ENCODE results near the gene CBY2. TPM values are rescaled to one million over a fixed set of nuclear protein-coding genes. Genes with fewer than 3 reads are reported as not detected.
A peak's percentile ranks its signal among the peaks of the same experiment; 100 is the strongest.

Gene CBY2
- total and polyA plus RNA-seq, 4 donors: not detected

DNA sequence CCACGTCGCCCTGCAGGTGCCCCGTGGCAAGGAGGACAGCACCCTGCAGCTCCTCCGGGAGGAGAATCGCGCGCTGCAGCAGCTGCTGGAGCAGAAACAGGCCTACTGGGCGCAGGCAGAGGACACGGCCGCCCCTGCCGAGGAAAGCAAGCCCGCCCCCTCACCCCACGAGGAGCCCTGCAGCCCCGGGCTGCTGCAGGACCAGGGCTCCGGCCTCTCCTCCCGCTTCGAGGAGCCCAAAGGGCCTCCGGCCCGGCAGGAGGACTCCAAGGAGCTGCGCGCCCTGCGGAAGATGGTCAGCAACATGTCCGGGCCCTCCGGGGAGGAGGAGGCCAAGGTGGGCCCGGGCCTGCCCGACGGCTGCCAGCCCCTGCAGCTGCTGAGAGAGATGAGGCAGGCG is 11.6 kb downstream of the CBY2 start:
- 97% methylated on average over 25 to 28 of the region's 28 CpGs for WGBS, 2 donors
- H3K9me3 ChIP-seq (ENCODE audit: control insufficient read depth in 4 of 4, insufficient read depth in 3 of 4, low read length in 3 of 4): peaks cover 0 to 3% (median 0%) of the 10 kb centered on the region in 4 donors
- no peaks in the 10 kb centered on the region for H3K27me3 ChIP-seq (ENCODE audit: control insufficient read depth in 3 of 3, insufficient read depth in 3 of 3, low read length in 2 of 3)
- ATAC-seq (ENCODE audit: insufficient read depth, low FRiP score): no peak
- peaks cover 0 to 10% (median 0%) of the 10 kb centered on the region in 5 donors for H3K4me1 ChIP-seq (ENCODE audit: control insufficient read depth in 5 of 5, insufficient read depth in 5 of 5, low read length in 5 of 5)
- no peaks in the 10 kb centered on the region for H3K36me3 ChIP-seq (ENCODE audit: control insufficient read depth in 4 of 4, insufficient read depth in 4 of 4, low read length in 4 of 4)
- no peak for DNase-seq
- H3K4me3 ChIP-seq: no peak overlapping the region
- H3K9ac ChIP-seq (ENCODE audit: insufficient read depth in 1 of 2, low read length in 2 of 2): no peak overlapping the region
- no peak overlapping the region for H3K27ac ChIP-seq (ENCODE audit: low read depth in 1 of 2, low read length in 1 of 2)
- TF ChIP-seq, protein P1, sequence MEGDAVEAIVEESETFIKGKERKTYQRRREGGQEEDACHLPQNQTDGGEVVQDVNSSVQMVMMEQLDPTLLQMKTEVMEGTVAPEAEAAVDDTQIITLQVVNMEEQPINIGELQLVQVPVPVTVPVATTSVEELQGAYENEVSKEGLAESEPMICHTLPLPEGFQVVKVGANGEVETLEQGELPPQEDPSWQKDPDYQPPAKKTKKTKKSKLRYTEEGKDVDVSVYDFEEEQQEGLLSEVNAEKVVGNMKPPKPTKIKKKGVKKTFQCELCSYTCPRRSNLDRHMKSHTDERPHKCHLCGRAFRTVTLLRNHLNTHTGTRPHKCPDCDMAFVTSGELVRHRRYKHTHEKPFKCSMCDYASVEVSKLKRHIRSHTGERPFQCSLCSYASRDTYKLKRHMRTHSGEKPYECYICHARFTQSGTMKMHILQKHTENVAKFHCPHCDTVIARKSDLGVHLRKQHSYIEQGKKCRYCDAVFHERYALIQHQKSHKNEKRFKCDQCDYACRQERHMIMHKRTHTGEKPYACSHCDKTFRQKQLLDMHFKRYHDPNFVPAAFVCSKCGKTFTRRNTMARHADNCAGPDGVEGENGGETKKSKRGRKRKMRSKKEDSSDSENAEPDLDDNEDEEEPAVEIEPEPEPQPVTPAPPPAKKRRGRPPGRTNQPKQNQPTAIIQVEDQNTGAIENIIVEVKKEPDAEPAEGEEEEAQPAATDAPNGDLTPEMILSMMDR (IDR thresholded peaks at IDR 0.05; ENCODE audit: control extremely low read depth, extremely low read depth): no peak

DNA sequence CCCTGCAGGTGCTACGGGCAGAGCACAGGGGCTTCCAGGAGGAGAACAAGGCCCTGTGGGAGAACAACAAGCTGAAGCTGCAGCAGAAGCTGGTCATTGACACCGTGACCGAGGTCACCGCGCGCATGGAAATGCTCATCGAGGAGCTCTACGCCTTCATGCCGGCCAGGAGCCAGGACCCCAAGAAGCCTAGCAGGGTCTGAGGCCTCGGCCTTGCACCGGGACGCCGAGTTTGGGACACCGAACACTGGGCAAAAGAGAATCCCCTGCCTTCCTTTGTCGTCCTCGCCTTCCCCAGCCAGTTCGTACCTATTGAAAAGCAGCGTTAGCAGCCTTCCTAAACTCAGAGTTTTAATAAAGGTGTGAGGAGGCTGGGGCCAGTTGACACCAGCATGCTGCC is 12.1 kb downstream of the CBY2 start:
- Histone ChIP-seq H3K4me1 (ENCODE audit: control insufficient read depth in 5 of 5, insufficient read depth in 5 of 5, low read length in 5 of 5) (peaks cover 0 to 10% (median 0%) of the 10 kb centered on the region in 5 donors), H3K27ac (ENCODE audit: low read depth in 1 of 2, low read length in 1 of 2) (no peak overlapping the region), H3K27me3 (ENCODE audit: control insufficient read depth in 3 of 3, insufficient read depth in 3 of 3, low read length in 2 of 3) (no peaks in the 10 kb centered on the region), H3K9ac (ENCODE audit: insufficient read depth in 1 of 2, low read length in 2 of 2) (no peak overlapping the region), H3K4me3 (no peak overlapping the region), H3K36me3 (ENCODE audit: control insufficient read depth in 4 of 4, insufficient read depth in 4 of 4, low read length in 4 of 4) (no peaks in the 10 kb centered on the region), H3K9me3 (ENCODE audit: control insufficient read depth in 4 of 4, insufficient read depth in 3 of 4, low read length in 3 of 4) (peaks cover 0 to 3% (median 0%) of the 10 kb centered on the region in 4 donors)
- TF ChIP-seq, protein P1 (IDR thresholded peaks at IDR 0.05; ENCODE audit: control extremely low read depth, extremely low read depth): no peak
- ATAC-seq (ENCODE audit: insufficient read depth, low FRiP score) (no peak), DNase-seq (no peak)
- 97% methylated on average over 18 of the region's 18 CpGs for WGBS, 2 donors

GRCh38 chr13:45715351-45715750 is 13.2 kb downstream of the CBY2 start:
- peaks cover 0 to 3% (median 0%) of the 10 kb centered on the region in 4 donors for H3K9me3 ChIP-seq (ENCODE audit: control insufficient read depth in 4 of 4, insufficient read depth in 3 of 4, low read length in 3 of 4)
- H3K4me3 ChIP-seq: no peak overlapping the region
- no peaks in the 10 kb centered on the region for H3K36me3 ChIP-seq (ENCODE audit: control insufficient read depth in 4 of 4, insufficient read depth in 4 of 4, low read length in 4 of 4)
- DNase-seq: no peak
- H3K27me3 ChIP-seq (ENCODE audit: control insufficient read depth in 3 of 3, insufficient read depth in 3 of 3, low read length in 2 of 3): peaks cover 0 to 4% (median 2%) of the 10 kb centered on the region in 3 donors
- no peak overlapping the region for H3K9ac ChIP-seq (ENCODE audit: insufficient read depth in 1 of 2, low read length in 2 of 2)
- 89 to 90% methylated on average over 3 of the region's 3 CpGs for WGBS, 2 donors
- no peak overlapping the region for H3K27ac ChIP-seq (ENCODE audit: low read depth in 1 of 2, low read length in 1 of 2)
- TF ChIP-seq, protein P1 (IDR thresholded peaks at IDR 0.05; ENCODE audit: control extremely low read depth, extremely low read depth): no peak
- peaks cover 0 to 10% (median 0%) of the 10 kb centered on the region in 5 donors for H3K4me1 ChIP-seq (ENCODE audit: control insufficient read depth in 5 of 5, insufficient read depth in 5 of 5, low read length in 5 of 5)
- ATAC-seq (ENCODE audit: insufficient read depth, low FRiP score): no peak

GRCh38 chr13:45717349-45717748 is 15.2 kb downstream of the CBY2 start:
- ATAC-seq (ENCODE audit: insufficient read depth, low FRiP score) (no peak), DNase-seq (peak in 2 of 3 donors; percentile 15 to 34)
- Histone ChIP-seq H3K27ac (ENCODE audit: low read depth in 1 of 2, low read length in 1 of 2) (no peak overlapping the region), H3K4me3 (no peak overlapping the region), H3K27me3 (ENCODE audit: control insufficient read depth in 3 of 3, insufficient read depth in 3 of 3, low read length in 2 of 3) (peaks cover 0 to 5% (median 4%) of the 10 kb centered on the region in 3 donors), H3K36me3 (ENCODE audit: control insufficient read depth in 4 of 4, insufficient read depth in 4 of 4, low read length in 4 of 4) (no peaks in the 10 kb centered on the region), H3K4me1 (ENCODE audit: control insufficient read depth in 5 of 5, insufficient read depth in 5 of 5, low read length in 5 of 5) (peaks cover 0 to 10% (median 0%) of the 10 kb centered on the region in 5 donors), H3K9me3 (ENCODE audit: control insufficient read depth in 4 of 4, insufficient read depth in 3 of 4, low read length in 3 of 4) (peaks cover 0 to 3% (median 0%) of the 10 kb centered on the region in 4 donors), H3K9ac (ENCODE audit: insufficient read depth in 1 of 2, low read length in 2 of 2) (no peak overlapping the region)
- TF ChIP-seq, protein P1 (IDR thresholded peaks at IDR 0.05; ENCODE audit: control extremely low read depth, extremely low read depth): no peak
- 87 to 89% methylated on average over 1 of the region's 1 CpG for WGBS, 2 donors
